Activated CD4-positive, alpha-beta T cell treated with anti-CD3 and anti-CD28 coated beads, Interleukin-2, amount 50 U/mL, for 16 hours (primary cell): ENCODE results near the gene ACSS1.

Source experiments
- DNase-seq: peaks from one replicate; pipeline ENCODE4 v3.0.0-alpha.2; 2020

ACSS1 gene

GRCh38 chr20:25058847-25059810, 1.2 kb upstream of the ACSS1 start:
- no peak for DNase-seq

- peak; percentile 74 for DNase-seq
Observed at GRCh38 chr20:25057234-25058050, 497 bp downstream of the ACSS1 start.

- DNase-seq, result no peak
Observed at GRCh38 chr20:25056690-25057233, 1.2 kb downstream of the ACSS1 start.

- DNase-seq, result no peak
Observed at GRCh38 chr20:25055711-25056495, 2.0 kb downstream of the ACSS1 start.

- DNase-seq, result no peak
Observed at GRCh38 chr20:25054995-25055629, 2.8 kb downstream of the ACSS1 start.

GRCh38 chr20:25054096-25054820, 3.7 kb downstream of the ACSS1 start:
- no peak for DNase-seq

GRCh38 chr20:25053255-25054031, 4.5 kb downstream of the ACSS1 start:
- DNase-seq, result no peak

- DNase-seq, result no peak
Observed at GRCh38 chr20:25052255-25053194, 5.4 kb downstream of the ACSS1 start.

- DNase-seq, result no peak
Observed at GRCh38 chr20:25051386-25052155, 6.4 kb downstream of the ACSS1 start.

GRCh38 chr20:25050501-25051350, 7.2 kb downstream of the ACSS1 start:
- no peak for DNase-seq

GRCh38 chr20:25050082-25050481, 7.9 kb downstream of the ACSS1 start:
- DNase-seq, result no peak

GRCh38 chr20:25049261-25050060, 8.5 kb downstream of the ACSS1 start:
- no peak for DNase-seq

GRCh38 chr20:25048519-25048952, 9.4 kb downstream of the ACSS1 start:
- DNase-seq, result no peak

- DNase-seq, result no peak
Observed at GRCh38 chr20:25047766-25048165, 10.2 kb downstream of the ACSS1 start.

- DNase-seq, result no peak
Observed at GRCh38 chr20:25046736-25047666, 10.9 kb downstream of the ACSS1 start.
